A375 (cell line): ENCODE measurements around the gene ITPR3. TPM values are rescaled to one million over a fixed set of nuclear protein-coding genes. Genes with fewer than 3 reads are reported as not detected.

Experiments used
- small RNA-seq: library from RNA; depleted of rRNA; stranded (forward); fragments of <200 nt; gene quantifications from one replicate; pipeline ENCODE3, GENCODE V24; 2014
- total RNA-seq: library from RNA; depleted of rRNA; stranded (reverse); fragments of >200 nt; shearing (Covaris generic); gene quantifications from 2 replicates; pipeline ENCODE4 v1.2.3, GENCODE V29; 2014; rRNA removed

ITPR3 gene
- 35.4 and 35.8 TPM in 2 replicates for total RNA-seq

GRCh38 chr6:33620856-33621710, at the start of gene ITPR3:
Gene ITPR3, plus strand, starts transcription at chr6:33621322. Its CDS starts 281 bp downstream, at chr6:33621603.

GRCh38 chr6:33579828-33580714, 41.1 kb upstream of the ITPR3 start, which contains the start of gene BAK1:
Gene BAK1, minus strand, starts transcription at chr6:33580276. Its CDS starts 2,672 bp downstream, at chr6:33577604.

GRCh38 chr6:33711140-33712129, 90.3 kb downstream of the ITPR3 start, which contains the start of gene UQCC2:
Gene UQCC2, minus strand, starts transcription at chr6:33711700. Its CDS starts 14 bp downstream, at chr6:33711686.

Small RNA genes within 50 kb of the gene (small RNA-seq; reads per million reads assigned to genes)
- gene MIR3934 = not detected

Other genes with a start within 250 kb of the ITPR3 start
- gene KIFC1, start 229.5 kb upstream of the ITPR3 start, total RNA-seq = 34.4 and 37.4 TPM in 2 replicates
- 19.8 and 23.8 TPM in 2 replicates for gene PHF1, start 210.3 kb upstream of the ITPR3 start, total RNA-seq
- 124 and 136 TPM in 2 replicates for gene CUTA, start 203.2 kb upstream of the ITPR3 start, total RNA-seq
- gene SYNGAP1, start 201.3 kb upstream of the ITPR3 start, total RNA-seq = 3.6 and 4.1 TPM in 2 replicates
- 3.9 and 7.3 TPM in 2 replicates for gene ZBTB9, start 166.7 kb upstream of the ITPR3 start, total RNA-seq
- gene BAK1, start 41.0 kb upstream of the ITPR3 start, total RNA-seq = 9.9 and 10.7 TPM in 2 replicates
- 41.8 and 49.2 TPM in 2 replicates for gene UQCC2, start 90.4 kb downstream of the ITPR3 start, total RNA-seq
- gene IP6K3, start 125.6 kb downstream of the ITPR3 start, total RNA-seq = not detected in 2 replicates
- 47.4 and 55.1 TPM in 2 replicates for gene LEMD2, start 167.8 kb downstream of the ITPR3 start, total RNA-seq
- gene MLN, start 182.7 kb downstream of the ITPR3 start, total RNA-seq = not detected in 2 replicates